PC-9 (cell line): ENCODE data around the gene IGSF8. TPM values are rescaled to one million over a fixed set of nuclear protein-coding genes. Genes with fewer than 3 reads are reported as not detected.

Experiments
- BruUV-seq: library from RNA; stranded (reverse); fragments of 400-500 nt; replicated peaks from 2 replicates; lab custom pipeline; 2021; lab: Mats Ljungman, UMichigan
- CTCF ChIA-PET: fragments of 300-600 bp; sonication (Branson Sonifier 250); formaldehyde crosslinking; loops from one replicate; lab custom pipeline; 2022; ENCODE audit warnings: antibody characterized with exemption; lab: Charles Lee
- POLR2A ChIA-PET: fragments of 300-600 bp; sonication (Branson Sonifier 250); formaldehyde crosslinking; loops from one replicate; lab custom pipeline; 2022; ENCODE audit warnings: antibody characterized with exemption; ENCODE audit not compliant: unreplicated experiment; lab: Charles Lee
- DNase-seq, 2 experiments: peaks; one replicate each; pipeline versions ENCODE4 v3.0.0 to v3.0.0-alpha.2; 2015 to 2022; ENCODE audit warnings: mixed read lengths in 1 of 2
- H2AFZ ChIP-seq: fragments of 200-600 bp; sonication (generic); 2 replicates; pipeline ENCODE4 v1.8.1; 2017; ENCODE audit warnings: antibody characterized with exemption
- H3F3A ChIP-seq: fragments of 200-600 bp; sonication (generic); 2 replicates; pipeline ENCODE4 v1.8.1; 2017; ENCODE audit warnings: antibody characterized with exemption, mild to moderate bottlenecking, low read depth; ENCODE audit not compliant: insufficient read depth
- H3K27ac ChIP-seq: fragments of 200-600 bp; sonication (generic); 2 replicates; pipeline ENCODE4 v1.6.1; 2016; ENCODE audit warnings: mixed run types
- H3K27me3 ChIP-seq: fragments of 200-600 bp; sonication (generic); 2 replicates; pipeline ENCODE4 v1.6.1; 2016; ENCODE audit warnings: low read depth, mixed run types; ENCODE audit not compliant: insufficient read depth
- H3K36me3 ChIP-seq: fragments of 200-600 bp; sonication (generic); 2 replicates; pipeline ENCODE4 v1.6.1; 2016; ENCODE audit warnings: low read depth, mixed run types
- H3K4me1 ChIP-seq: fragments of 200-600 bp; sonication (generic); replicated peaks from 2 replicates; pipeline ENCODE4 v1.6.1; 2016; ENCODE audit warnings: mixed run types; ENCODE audit not compliant: insufficient read depth
- H3K4me2 ChIP-seq: fragments of 200-600 bp; sonication (generic); 2 replicates; pipeline ENCODE4 v1.6.1; 2017; ENCODE audit warnings: mixed run types
- H3K4me3 ChIP-seq: fragments of 200-600 bp; sonication (generic); 2 replicates; pipeline ENCODE4 v1.6.1; 2016; ENCODE audit warnings: mixed run types
- H3K79me2 ChIP-seq: fragments of 200-600 bp; sonication (generic); 2 replicates; pipeline ENCODE4 v1.6.1; 2017; ENCODE audit warnings: low read depth, mixed run types
- H3K9me2 ChIP-seq: fragments of 200-600 bp; sonication (generic); 2 replicates; pipeline ENCODE4 v1.8.1; 2017; ENCODE audit warnings: mild to moderate bottlenecking; ENCODE audit not compliant: insufficient read depth
- H3K9me3 ChIP-seq: fragments of 200-600 bp; sonication (generic); 2 replicates; pipeline ENCODE4 v1.8.1; 2016; ENCODE audit warnings: low read depth; ENCODE audit not compliant: insufficient read depth
- H4K20me1 ChIP-seq: fragments of 200-600 bp; sonication (generic); 2 replicates; pipeline ENCODE4 v1.8.1; 2017; ENCODE audit not compliant: insufficient read depth
- EZH2 ChIP-seq: fragments of 200-600 bp; sonication (generic); IDR thresholded peaks from 2 replicates; pipeline ENCODE4 v1.8.0; 2017; ENCODE audit warnings: antibody characterized with exemption, low read depth
- intact Hi-C: fragments of 100-400 bp; cut with micrococcal nuclease; formaldehyde crosslinking; loops from one replicate; pipeline ENCODE4 v1.10.0; 2022; ENCODE audit not compliant: unreplicated experiment
- total RNA-seq: library from RNA; stranded (reverse); gene quantifications from 2 replicates; pipeline ENCODE4 v1.2.3, GENCODE V29; 2021
- TF ChIP-seq, protein P1 (sequence below): fragments of 200-600 bp; sonication (generic); conservative IDR thresholded peaks from 2 replicates; pipeline ENCODE4 v1.6.1; 2017; ENCODE audit warnings: mixed run types, antibody characterized with exemption, mild to moderate bottlenecking, moderate library complexity

IGSF8 gene
- total RNA-seq, 1 experiment from 2014 or later: 27.4 TPM

DNA sequence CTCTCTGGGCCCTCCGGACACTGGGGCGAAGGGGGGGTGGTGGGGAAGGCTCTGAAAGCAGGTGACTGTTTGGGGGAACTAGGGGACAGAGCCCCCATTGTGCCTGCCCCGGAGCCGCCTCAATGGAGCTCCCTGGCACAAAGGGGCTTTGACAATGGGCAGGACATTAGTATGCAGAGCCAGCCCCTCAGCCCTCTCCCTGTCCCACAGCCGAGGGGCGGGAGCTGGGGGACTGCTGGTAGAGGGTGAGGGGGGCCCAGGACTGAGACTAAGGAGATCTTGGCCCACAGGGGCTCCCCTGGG, 36.2 kb downstream of the IGSF8 start:
- H3K9me2 ChIP-seq: no peaks in the 10 kb centered on the region
- H3K27ac ChIP-seq: no peak overlapping the region
- no peak overlapping the region for H3K4me2 ChIP-seq
- TF ChIP-seq EZH2: no peak
- H4K20me1 ChIP-seq: no peaks in the 10 kb centered on the region
- ChIA-PET POLR2A (no interaction called here), CTCF (interaction anchor here (1.1 kb wide), 1 partner anchor 17 kb away, joined by 4 read pairs; no protein-coding TSS in a partner anchor)
- no peak for DNase-seq
- no peaks in the 10 kb centered on the region for H3K79me2 ChIP-seq
- H2AFZ ChIP-seq: no peak overlapping the region
- no peaks in the 10 kb centered on the region for H3K36me3 ChIP-seq
- no peaks in the 10 kb centered on the region for H3K9me3 ChIP-seq
- H3K4me3 ChIP-seq: no peak overlapping the region
- intact Hi-C loops: no loop called here
- no TSS peak for BruUV-seq
- H3F3A ChIP-seq: no peaks in the 10 kb centered on the region
- H3K27me3 ChIP-seq: peaks cover 36% of the 10 kb centered on the region
- peaks cover 6% of the 10 kb centered on the region; the same call in 1 of the 2 replicates for H3K4me1 ChIP-seq

- Histone ChIP-seq H3K36me3 (no peaks in the 10 kb centered on the region), H3K79me2 (no peaks in the 10 kb centered on the region), H3K9me3 (no peaks in the 10 kb centered on the region), H3K4me3 (no peak overlapping the region), H2AFZ (no peak overlapping the region), H4K20me1 (no peaks in the 10 kb centered on the region), H3F3A (no peaks in the 10 kb centered on the region), H3K9me2 (no peaks in the 10 kb centered on the region), H3K27me3 (peaks cover 40% of the 10 kb centered on the region), H3K4me2 (peak overlapping the region; percentile 59), H3K27ac (no peak overlapping the region), H3K4me1 (peaks cover 6% of the 10 kb centered on the region; the same call in 1 of the 2 replicates)
- no TSS peak for BruUV-seq
- intact Hi-C loops: no loop called here
- POLR2A ChIA-PET: no interaction called here
- CTCF ChIA-PET: no interaction called here
- DNase-seq: peak in 1 of 2 experiments; percentile 43
- no peak for TF ChIP-seq EZH2
- TF ChIP-seq, protein P1, sequence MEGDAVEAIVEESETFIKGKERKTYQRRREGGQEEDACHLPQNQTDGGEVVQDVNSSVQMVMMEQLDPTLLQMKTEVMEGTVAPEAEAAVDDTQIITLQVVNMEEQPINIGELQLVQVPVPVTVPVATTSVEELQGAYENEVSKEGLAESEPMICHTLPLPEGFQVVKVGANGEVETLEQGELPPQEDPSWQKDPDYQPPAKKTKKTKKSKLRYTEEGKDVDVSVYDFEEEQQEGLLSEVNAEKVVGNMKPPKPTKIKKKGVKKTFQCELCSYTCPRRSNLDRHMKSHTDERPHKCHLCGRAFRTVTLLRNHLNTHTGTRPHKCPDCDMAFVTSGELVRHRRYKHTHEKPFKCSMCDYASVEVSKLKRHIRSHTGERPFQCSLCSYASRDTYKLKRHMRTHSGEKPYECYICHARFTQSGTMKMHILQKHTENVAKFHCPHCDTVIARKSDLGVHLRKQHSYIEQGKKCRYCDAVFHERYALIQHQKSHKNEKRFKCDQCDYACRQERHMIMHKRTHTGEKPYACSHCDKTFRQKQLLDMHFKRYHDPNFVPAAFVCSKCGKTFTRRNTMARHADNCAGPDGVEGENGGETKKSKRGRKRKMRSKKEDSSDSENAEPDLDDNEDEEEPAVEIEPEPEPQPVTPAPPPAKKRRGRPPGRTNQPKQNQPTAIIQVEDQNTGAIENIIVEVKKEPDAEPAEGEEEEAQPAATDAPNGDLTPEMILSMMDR: no peak
Measured at GRCh38 chr1:160061369-160062229, 36.8 kb downstream of the IGSF8 start.

GRCh38 chr1:160058087-160058486, 40.3 kb downstream of the IGSF8 start:
- no peaks in the 10 kb centered on the region for H3K9me2 ChIP-seq
- no peaks in the 10 kb centered on the region for H3K36me3 ChIP-seq
- intact Hi-C loops: no loop called here
- H3K27ac ChIP-seq: no peak overlapping the region
- no peak overlapping the region for H3K4me3 ChIP-seq
- H3F3A ChIP-seq: no peaks in the 10 kb centered on the region
- H3K9me3 ChIP-seq: no peaks in the 10 kb centered on the region
- BruUV-seq: no TSS peak
- TF ChIP-seq, protein P1: no peak; the same call in 1 of the 2 replicates
- TF ChIP-seq EZH2: no peak
- peaks cover 6% of the 10 kb centered on the region; the same call in 1 of the 2 replicates for H3K4me1 ChIP-seq
- peaks cover 71% of the 10 kb centered on the region for H3K27me3 ChIP-seq
- ChIA-PET CTCF (interaction anchor here (0.6 to 1.1 kb wide), 3 partner anchors 11 to 21 kb away, joined by 4 read pairs; no protein-coding TSS in a partner anchor), POLR2A (no interaction called here)
- no peaks in the 10 kb centered on the region for H3K79me2 ChIP-seq
- H2AFZ ChIP-seq: no peak overlapping the region
- H4K20me1 ChIP-seq: no peaks in the 10 kb centered on the region
- no peak for DNase-seq
- no peak overlapping the region for H3K4me2 ChIP-seq
